Measurements from ENCODE around the gene SPAAR. TPM values are rescaled to one million over a fixed set of nuclear protein-coding genes. Genes with fewer than 3 reads are reported as not detected.

SPAAR gene
- total RNA-seq, 1 donor: 0.72 TPM

DNA sequence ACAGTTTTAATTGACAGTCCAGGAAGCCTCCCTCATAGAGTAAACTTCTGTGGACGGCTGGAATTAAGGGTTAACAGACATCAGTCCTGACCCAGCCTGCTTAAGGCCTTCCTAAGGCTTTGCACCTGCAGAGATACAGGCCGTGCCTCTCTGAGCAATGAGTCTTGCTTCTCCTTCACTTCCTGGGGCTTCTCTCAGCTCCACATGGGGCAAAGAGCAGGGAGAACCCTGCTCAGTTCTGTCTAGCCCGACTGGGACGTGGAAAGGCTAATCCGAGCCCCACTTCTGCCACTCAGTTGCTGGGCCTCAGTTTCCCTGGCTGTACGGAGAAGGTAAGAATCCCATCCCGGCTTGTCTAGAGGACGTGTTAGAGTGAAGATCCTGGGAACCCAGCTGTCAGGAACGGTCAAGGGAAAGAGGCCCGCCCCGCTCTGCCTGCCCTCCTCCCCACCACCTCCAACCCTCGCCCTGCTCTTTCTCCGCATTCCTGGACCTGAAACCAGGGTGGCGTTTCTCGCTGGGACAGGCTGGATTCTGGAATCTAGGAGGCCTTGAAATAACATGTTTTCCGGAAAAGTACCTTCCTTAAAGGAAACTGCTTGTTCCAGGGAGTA, 6.5 kb downstream of the SPAAR start:
- no peaks in the 10 kb centered on the region for H3K79me2 ChIP-seq (ENCODE audit: insufficient read depth, low read length)
- TF ChIP-seq, protein P1, sequence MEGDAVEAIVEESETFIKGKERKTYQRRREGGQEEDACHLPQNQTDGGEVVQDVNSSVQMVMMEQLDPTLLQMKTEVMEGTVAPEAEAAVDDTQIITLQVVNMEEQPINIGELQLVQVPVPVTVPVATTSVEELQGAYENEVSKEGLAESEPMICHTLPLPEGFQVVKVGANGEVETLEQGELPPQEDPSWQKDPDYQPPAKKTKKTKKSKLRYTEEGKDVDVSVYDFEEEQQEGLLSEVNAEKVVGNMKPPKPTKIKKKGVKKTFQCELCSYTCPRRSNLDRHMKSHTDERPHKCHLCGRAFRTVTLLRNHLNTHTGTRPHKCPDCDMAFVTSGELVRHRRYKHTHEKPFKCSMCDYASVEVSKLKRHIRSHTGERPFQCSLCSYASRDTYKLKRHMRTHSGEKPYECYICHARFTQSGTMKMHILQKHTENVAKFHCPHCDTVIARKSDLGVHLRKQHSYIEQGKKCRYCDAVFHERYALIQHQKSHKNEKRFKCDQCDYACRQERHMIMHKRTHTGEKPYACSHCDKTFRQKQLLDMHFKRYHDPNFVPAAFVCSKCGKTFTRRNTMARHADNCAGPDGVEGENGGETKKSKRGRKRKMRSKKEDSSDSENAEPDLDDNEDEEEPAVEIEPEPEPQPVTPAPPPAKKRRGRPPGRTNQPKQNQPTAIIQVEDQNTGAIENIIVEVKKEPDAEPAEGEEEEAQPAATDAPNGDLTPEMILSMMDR (IDR thresholded peaks at IDR 0.05; ENCODE audit: extremely low read depth, low read depth, low read length): no peak
- no peak overlapping the region for H3K4me2 ChIP-seq (ENCODE audit: insufficient read depth, low read length)
- H3K9me3 ChIP-seq (ENCODE audit: low read depth, low read length): no peaks in the 10 kb centered on the region
- no peaks in the 10 kb centered on the region for H3K27me3 ChIP-seq (ENCODE audit: insufficient read depth, low read length)
- H2AFZ ChIP-seq (ENCODE audit: low read length): no peak overlapping the region
- H3K27ac ChIP-seq (ENCODE audit: low read depth, low read length): no peak overlapping the region
- DNase-seq (ENCODE audit: insufficient read length, low spot score, missing footprints): no peak
- H3K4me1 ChIP-seq (ENCODE audit: insufficient read depth, low read length): no peaks in the 10 kb centered on the region
- no peaks in the 10 kb centered on the region for H3K36me3 ChIP-seq (ENCODE audit: insufficient read depth, low read length)
- H4K20me1 ChIP-seq (ENCODE audit: insufficient read depth, low read length): no peaks in the 10 kb centered on the region
- no peak overlapping the region for H3K4me3 ChIP-seq (ENCODE audit: insufficient read depth, low read length)

DNA sequence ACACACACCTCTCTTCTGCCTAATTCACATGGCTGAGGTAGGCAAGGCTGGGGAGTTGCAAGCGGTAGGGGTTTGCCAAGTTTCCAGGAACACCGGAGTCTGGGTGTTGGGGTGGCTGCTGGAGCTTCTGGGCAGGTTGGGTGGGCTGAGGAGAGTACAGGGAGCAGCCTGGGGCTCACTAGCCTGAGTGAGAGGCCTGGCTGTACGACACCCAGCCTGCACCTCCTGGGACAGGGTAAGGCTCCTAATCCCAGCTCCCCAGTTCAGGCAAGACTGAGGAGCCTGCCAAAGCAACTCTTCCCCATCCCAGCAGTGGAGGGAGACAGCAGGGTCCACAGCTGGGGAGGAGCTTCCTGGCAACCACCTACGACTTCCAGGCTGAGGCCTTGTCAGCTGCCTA, 8.0 kb downstream of the SPAAR start:
- Histone ChIP-seq H3K27me3 (ENCODE audit: insufficient read depth, low read length) (no peaks in the 10 kb centered on the region), H3K79me2 (ENCODE audit: insufficient read depth, low read length) (no peaks in the 10 kb centered on the region), H3K4me3 (ENCODE audit: insufficient read depth, low read length) (no peak overlapping the region), H3K4me2 (ENCODE audit: insufficient read depth, low read length) (no peak overlapping the region), H4K20me1 (ENCODE audit: insufficient read depth, low read length) (no peaks in the 10 kb centered on the region), H3K4me1 (ENCODE audit: insufficient read depth, low read length) (no peaks in the 10 kb centered on the region), H2AFZ (ENCODE audit: low read length) (peak overlapping the region; percentile 8), H3K27ac (ENCODE audit: low read depth, low read length) (no peak overlapping the region), H3K9me3 (ENCODE audit: low read depth, low read length) (no peaks in the 10 kb centered on the region), H3K36me3 (ENCODE audit: insufficient read depth, low read length) (no peaks in the 10 kb centered on the region)
- DNase-seq (ENCODE audit: insufficient read length, low spot score, missing footprints): no peak
- TF ChIP-seq, protein P1 (IDR thresholded peaks at IDR 0.05; ENCODE audit: extremely low read depth, low read depth, low read length): no peak

GRCh38 chr9:35918780-35919179, 9.5 kb downstream of the SPAAR start:
- Histone ChIP-seq H3K79me2 (ENCODE audit: insufficient read depth, low read length) (no peaks in the 10 kb centered on the region), H3K4me2 (ENCODE audit: insufficient read depth, low read length) (no peak overlapping the region), H3K36me3 (ENCODE audit: insufficient read depth, low read length) (no peaks in the 10 kb centered on the region), H3K4me1 (ENCODE audit: insufficient read depth, low read length) (peaks cover 8% of the 10 kb centered on the region), H4K20me1 (ENCODE audit: insufficient read depth, low read length) (no peaks in the 10 kb centered on the region), H3K27me3 (ENCODE audit: insufficient read depth, low read length) (no peaks in the 10 kb centered on the region), H3K27ac (ENCODE audit: low read depth, low read length) (no peak overlapping the region), H3K9me3 (ENCODE audit: low read depth, low read length) (no peaks in the 10 kb centered on the region), H3K4me3 (ENCODE audit: insufficient read depth, low read length) (no peak overlapping the region), H2AFZ (ENCODE audit: low read length) (no peak overlapping the region)
- no peak for DNase-seq (ENCODE audit: insufficient read length, low spot score, missing footprints)
- TF ChIP-seq, protein P1 (IDR thresholded peaks at IDR 0.05; ENCODE audit: extremely low read depth, low read depth, low read length): no peak

- Histone ChIP-seq H4K20me1 (ENCODE audit: insufficient read depth, low read length) (no peaks in the 10 kb centered on the region), H3K4me3 (ENCODE audit: insufficient read depth, low read length) (no peak overlapping the region), H3K27ac (ENCODE audit: low read depth, low read length) (no peak overlapping the region), H3K36me3 (ENCODE audit: insufficient read depth, low read length) (no peaks in the 10 kb centered on the region), H3K4me2 (ENCODE audit: insufficient read depth, low read length) (no peak overlapping the region), H3K4me1 (ENCODE audit: insufficient read depth, low read length) (peaks cover 12% of the 10 kb centered on the region), H3K79me2 (ENCODE audit: insufficient read depth, low read length) (no peaks in the 10 kb centered on the region), H2AFZ (ENCODE audit: low read length) (no peak overlapping the region), H3K27me3 (ENCODE audit: insufficient read depth, low read length) (no peaks in the 10 kb centered on the region), H3K9me3 (ENCODE audit: low read depth, low read length) (no peaks in the 10 kb centered on the region)
- TF ChIP-seq, protein P1 (IDR thresholded peaks at IDR 0.05; ENCODE audit: extremely low read depth, low read depth, low read length): no peak
- DNase-seq (ENCODE audit: insufficient read length, low spot score, missing footprints): no peak
Measured at GRCh38 chr9:35919212-35920008, 10.1 kb downstream of the SPAAR start.
